Right lung (tissue), 10 donors: ENCODE measurements around the gene LMO3. TPM values are rescaled to one million over a fixed set of nuclear protein-coding genes. Genes with fewer than 3 reads are reported as not detected.

Experiments
- DNase-seq, 2 donors: peaks; one replicate each; pipeline ENCODE4 v3.0.0-alpha.2; 2013
- long read RNA-seq, 8 donors: transcript quantifications; one replicate each; lab custom pipeline, GENCODE V29; 2026
- polyA plus RNA-seq, 5 donors: library from polyadenylated mRNA; unstranded; fragments of 120-200 nt; gene quantifications; one replicate each; pipeline versions ENCODE4 v1.2.1 to v1.2.3, GENCODE V29; 2013; ENCODE audit warnings: inconsistent platforms in 1 of 5, low replicate concordance in 1 of 5; ENCODE audit not compliant: insufficient read length in 5 of 5, insufficient read depth in 1 of 5

LMO3 gene
- 10 to 100 TPM in 3 of 5 donors, 1 to 10 TPM in 2; 7.7 to 12.2 (median 10.8) TPM for polyA plus RNA-seq
- long read RNA-seq, donor 1, transcript LMO3-215 (4 exons, 1,685 nt): major isoform, 5 of 5 reads
- long read RNA-seq, donor 1, partial matches to known transcripts: 0 of 5 reads
- long read RNA-seq, donor 1, other reads (novel, unspliced or antisense): 0 of 5 reads
- long read RNA-seq, donor 2, partial matches to known transcripts: 0 of 2 reads
- long read RNA-seq, donor 2, other reads (novel, unspliced or antisense): 0 of 2 reads
- long read RNA-seq, donor 3, partial matches to known transcripts: 0 of 1 reads
- long read RNA-seq, donor 3, other reads (novel, unspliced or antisense): 0 of 1 reads
- long read RNA-seq, donor 4, partial matches to known transcripts: 0 of 3 reads
- long read RNA-seq, donor 4, other reads (novel, unspliced or antisense): 0 of 3 reads
- long read RNA-seq, donor 5, partial matches to known transcripts: 0 of 3 reads
- long read RNA-seq, donor 5, other reads (novel, unspliced or antisense): 0 of 3 reads
- long read RNA-seq, donor 6: 0 reads
- long read RNA-seq, donor 7, partial matches to known transcripts: 0 of 1 reads
- long read RNA-seq, donor 7, other reads (novel, unspliced or antisense): 0 of 1 reads
- long read RNA-seq, donor 8, partial matches to known transcripts: 0 of 2 reads
- long read RNA-seq, donor 8, other reads (novel, unspliced or antisense): 0 of 2 reads

GRCh38 chr12:16606117-16606200 is at the start of gene LMO3:
Gene LMO3, minus strand, starts transcription at chr12:16606162. Its CDS starts 5,302 bp downstream, at chr12:16600860.
- DNase-seq: no peak

GRCh38 chr12:16636435-16637055 is 30.6 kb upstream of the LMO3 start:
- DNase-seq: no peak

GRCh38 chr12:16634786-16635185 is 28.8 kb upstream of the LMO3 start:
- no peak for DNase-seq

GRCh38 chr12:16626991-16627390 is 21.0 kb upstream of the LMO3 start:
- no peak for DNase-seq

- DNase-seq: no peak
These were observed 16.4 kb upstream of the LMO3 start for GRCh38 chr12:16622338-16622737.

- DNase-seq: no peak
These were observed 13.6 kb upstream of the LMO3 start for GRCh38 chr12:16619537-16619936.

GRCh38 chr12:16618256-16618655 is 12.3 kb upstream of the LMO3 start:
- DNase-seq: no peak

- peak in 1 of 2 donors; percentile 23 for DNase-seq
These were observed 7.2 kb upstream of the LMO3 start for GRCh38 chr12:16613199-16613598.

GRCh38 chr12:16612647-16613046 is 6.7 kb upstream of the LMO3 start:
- DNase-seq: no peak

- no peak for DNase-seq
These were observed 5.2 kb upstream of the LMO3 start for GRCh38 chr12:16611146-16611545.

- no peak for DNase-seq
These were observed 4.8 kb upstream of the LMO3 start for GRCh38 chr12:16610743-16611142.

- no peak for DNase-seq
These were observed 4.1 kb upstream of the LMO3 start for GRCh38 chr12:16610001-16610585.

- DNase-seq: no peak
These were observed 3.1 kb upstream of the LMO3 start for GRCh38 chr12:16608946-16609539.

GRCh38 chr12:16607906-16608775 is 2.2 kb upstream of the LMO3 start:
- no peak for DNase-seq

GRCh38 chr12:16606991-16607390 is 1.0 kb upstream of the LMO3 start:
- DNase-seq: no peak

- peak in 1 of 2 donors; percentile 48 for DNase-seq
These were observed 363 bp upstream of the LMO3 start for GRCh38 chr12:16606201-16606849.

- no peak for DNase-seq
These were observed 283 bp downstream of the LMO3 start for GRCh38 chr12:16605642-16606116.

- no peak for DNase-seq
These were observed 1.2 kb downstream of the LMO3 start for GRCh38 chr12:16604596-16605252.

GRCh38 chr12:16603916-16604575 is 1.9 kb downstream of the LMO3 start:
- peak in 1 of 2 donors; percentile 57 for DNase-seq
